GM19193 (cell line): ENCODE results near the gene SPATA16.

Source experiments
- POLR2A ChIP-seq: IDR thresholded peaks from 4 replicates; pipeline ENCODE4 v1.6.1; 2011; ENCODE audit not compliant: insufficient read depth, insufficient read length; ENCODE audit errors: extremely low read depth

SPATA16 gene

GRCh38 chr3:172987273-172987672, 153.8 kb downstream of the SPATA16 start:
- TF ChIP-seq POLR2A = no peak

DNA sequence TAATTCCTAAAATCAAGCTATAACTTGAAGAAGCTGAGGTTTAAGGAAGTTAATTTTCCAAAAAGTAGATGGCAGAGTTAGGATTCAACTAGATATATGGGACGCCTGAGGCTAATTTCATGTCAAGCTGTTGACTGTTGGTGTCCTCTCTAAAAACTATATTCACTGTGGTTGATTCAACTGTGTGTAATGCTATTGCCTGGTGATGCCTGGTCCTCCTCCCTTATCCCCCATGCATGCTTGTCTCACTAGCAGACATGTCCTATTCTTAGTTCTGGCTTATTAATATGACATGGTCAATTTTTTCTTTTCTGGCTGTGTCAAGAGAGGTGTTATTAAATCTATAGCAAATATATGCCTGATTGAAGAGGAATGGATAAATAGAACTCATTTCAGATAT, 156.1 kb downstream of the SPATA16 start:
- no peak for TF ChIP-seq POLR2A

DNA sequence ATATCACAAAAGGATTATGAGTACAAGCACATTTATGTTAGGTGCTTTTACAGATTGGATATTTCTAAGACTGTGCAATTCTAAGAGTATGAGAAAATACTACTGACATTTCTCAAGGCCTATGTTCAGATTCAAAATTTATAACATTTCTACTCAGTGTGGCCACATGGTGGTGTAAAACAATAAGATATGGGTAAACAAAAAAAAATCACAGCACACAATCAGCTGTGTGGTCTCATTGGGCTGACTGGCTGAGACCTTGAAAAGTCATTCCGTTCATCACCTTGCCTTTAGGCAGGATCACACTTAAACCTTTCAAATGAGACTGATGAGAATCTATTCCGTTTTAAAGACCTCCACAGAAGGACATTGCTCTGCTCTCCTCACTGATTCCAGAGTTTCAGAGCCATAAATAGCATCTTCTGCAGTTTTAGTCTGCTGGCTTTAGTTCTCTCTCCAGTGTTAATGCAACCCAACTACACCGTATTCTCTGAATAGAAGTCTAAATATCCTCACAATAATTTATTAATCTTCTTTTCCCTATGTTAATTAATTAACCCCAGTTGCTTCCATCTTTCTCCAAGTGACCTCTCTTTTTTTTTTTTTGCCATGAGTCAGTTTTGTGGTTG, 158.2 kb downstream of the SPATA16 start:
- TF ChIP-seq POLR2A = no peak

- no peak for TF ChIP-seq POLR2A
These were observed 159.5 kb downstream of the SPATA16 start for GRCh38 chr3:172981407-172981983.

DNA sequence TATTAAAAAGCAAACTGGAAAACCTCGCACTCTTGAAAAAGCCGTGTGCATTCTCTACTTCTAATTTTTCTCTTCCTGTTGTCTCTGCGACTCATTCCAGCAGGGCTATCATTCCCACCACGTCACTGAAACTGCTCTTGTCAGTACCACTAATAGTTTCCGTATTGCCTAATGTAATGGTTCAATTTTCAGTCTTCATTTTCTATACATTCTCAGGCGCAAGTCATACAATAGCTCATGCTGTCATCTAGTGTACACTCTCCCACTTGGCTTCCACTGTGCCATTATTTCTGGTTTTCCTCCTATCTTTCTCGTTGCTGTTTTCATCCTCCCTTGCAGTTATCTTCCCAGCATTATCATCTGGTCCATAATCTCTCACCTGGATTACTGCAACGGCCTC, 160.2 kb downstream of the SPATA16 start:
- TF ChIP-seq POLR2A = no peak

GRCh38 chr3:172977696-172978095, 163.3 kb downstream of the SPATA16 start:
- TF ChIP-seq POLR2A = no peak

DNA sequence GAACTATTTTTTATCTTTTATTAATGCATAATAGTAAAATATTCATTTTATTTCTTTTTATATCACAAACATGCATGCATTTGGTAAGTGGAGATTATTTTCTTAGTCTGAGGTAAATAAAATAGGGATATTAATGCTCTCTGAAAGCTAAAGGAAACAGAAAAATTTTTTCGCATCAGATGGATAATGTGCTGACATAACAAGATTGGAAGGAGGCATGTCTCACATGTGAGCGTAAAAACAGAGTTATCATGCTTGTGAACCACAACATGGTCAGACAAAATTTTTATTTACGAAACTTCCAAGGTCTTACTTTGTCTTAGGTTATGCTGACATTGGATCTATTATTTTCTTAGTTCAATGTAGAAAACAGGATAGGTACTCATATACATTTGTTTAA, 166.1 kb downstream of the SPATA16 start:
- TF ChIP-seq POLR2A = no peak

- no peak for TF ChIP-seq POLR2A
These were observed 167.2 kb downstream of the SPATA16 start for GRCh38 chr3:172973799-172974198.

DNA sequence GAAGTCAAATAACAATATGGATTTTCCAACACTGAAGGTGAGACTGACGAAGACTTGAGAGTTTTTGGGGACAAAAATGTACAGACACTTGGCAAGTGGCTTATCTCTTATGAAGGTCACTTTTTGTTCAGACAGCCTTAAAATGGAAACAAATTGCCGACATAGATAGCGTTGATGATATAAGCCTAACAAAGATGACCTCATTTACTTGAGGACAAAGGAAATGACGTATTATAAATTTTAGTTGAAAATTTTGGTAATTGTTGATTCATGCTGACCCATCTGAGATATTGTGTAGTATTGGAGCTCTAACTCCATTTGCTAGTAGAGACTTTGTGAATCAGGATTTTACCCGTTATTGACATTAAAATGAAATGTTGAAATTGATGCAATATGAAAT, 168.3 kb downstream of the SPATA16 start:
- TF ChIP-seq POLR2A = no peak

- no peak for TF ChIP-seq POLR2A
These were observed 169.0 kb downstream of the SPATA16 start for GRCh38 chr3:172972067-172972466.

DNA sequence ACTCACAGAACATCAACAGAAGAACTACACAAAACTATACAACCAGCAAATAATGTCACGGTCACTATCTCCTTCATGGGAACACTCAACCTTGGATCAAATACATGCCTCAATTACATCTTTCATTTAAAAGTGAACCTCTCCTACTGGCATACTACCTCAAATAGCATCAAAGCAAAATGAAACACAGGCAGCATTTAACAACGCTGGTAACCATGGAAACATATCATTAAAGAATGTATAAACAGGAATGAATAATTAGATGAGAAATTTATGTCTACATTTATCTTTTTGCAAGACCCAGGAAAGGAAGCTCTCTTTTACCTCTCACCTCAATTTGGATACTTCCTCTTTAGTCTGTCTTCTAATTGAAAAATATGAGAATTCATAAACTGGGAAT, 172.4 kb downstream of the SPATA16 start:
- TF ChIP-seq POLR2A = no peak

DNA sequence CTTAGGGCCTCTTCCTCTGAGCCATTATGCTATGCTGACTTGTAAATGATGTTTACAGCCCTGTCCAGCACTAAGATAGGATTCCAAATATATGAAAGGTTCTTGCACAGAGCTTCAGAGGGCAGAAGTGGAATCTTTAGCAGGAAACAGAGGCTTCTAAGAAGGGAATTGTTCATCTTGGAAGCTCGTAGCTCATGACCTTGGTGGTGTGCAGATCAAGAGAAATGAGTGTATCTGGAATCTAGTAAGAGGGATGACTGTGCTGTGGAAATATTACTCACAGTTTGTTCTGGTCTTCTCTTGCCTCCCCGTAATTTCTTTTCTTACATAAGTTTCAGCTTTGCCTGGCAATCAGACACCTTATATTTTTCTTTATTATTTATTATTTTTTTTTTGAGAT, 175.8 kb downstream of the SPATA16 start:
- no peak for TF ChIP-seq POLR2A

- no peak for TF ChIP-seq POLR2A
These were observed 182.5 kb downstream of the SPATA16 start for GRCh38 chr3:172958565-172958964.

DNA sequence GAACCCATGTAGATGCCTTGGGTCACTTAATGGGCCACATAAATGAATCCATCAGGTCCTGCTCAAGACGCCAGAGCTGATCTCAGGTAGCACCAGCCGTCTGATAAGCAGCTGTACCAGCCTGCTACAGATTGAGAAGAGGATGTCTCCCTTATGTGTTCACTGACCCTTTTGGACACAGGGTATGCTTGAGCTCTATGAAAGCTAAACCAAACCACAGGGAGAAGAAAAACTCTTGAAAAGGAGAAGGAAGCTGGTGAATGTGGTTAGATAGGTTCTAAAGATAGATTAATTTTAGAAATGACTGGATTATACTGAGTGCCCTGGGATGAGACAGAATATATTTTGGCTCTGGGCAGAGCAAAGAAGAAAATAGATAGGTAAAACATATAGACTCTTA, 187.5 kb downstream of the SPATA16 start:
- TF ChIP-seq POLR2A = no peak

- no peak for TF ChIP-seq POLR2A
These were observed 189.5 kb downstream of the SPATA16 start for GRCh38 chr3:172951511-172951910.

DNA sequence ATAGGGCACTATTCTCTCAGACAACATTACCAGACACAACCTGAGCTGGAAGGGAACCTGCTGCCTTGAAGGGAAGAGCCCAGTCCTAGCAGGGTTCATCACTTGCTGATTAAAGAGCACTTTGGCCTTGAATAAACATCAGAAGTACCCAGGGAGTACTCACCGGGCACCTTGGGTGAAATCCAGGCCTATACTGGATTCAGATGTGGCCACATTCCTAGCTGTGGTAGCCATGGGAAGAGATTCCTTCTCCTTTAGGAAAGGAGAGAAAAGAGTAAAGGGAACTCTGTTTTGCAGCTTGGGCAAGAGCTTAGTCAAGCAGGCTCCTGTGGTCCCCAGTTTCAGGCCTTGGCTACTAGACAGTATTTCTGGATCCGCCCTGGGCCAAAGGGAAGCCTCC, 195.0 kb downstream of the SPATA16 start:
- no peak for TF ChIP-seq POLR2A
